NCI-H1930 (cell line): ENCODE results near the gene OR2T8.

ENCODE experiments used
- DNase-seq, 2 experiments: peaks; one replicate each; lab custom pipeline; 2025; lab: John Stamatoyannopoulos, UW

Gene OR2T8

GRCh38 chr1:247961791-247962190 is 41.7 kb downstream of the OR2T8 start:
- no peak for DNase-seq

GRCh38 chr1:247962911-247963588 is 43.0 kb downstream of the OR2T8 start:
- no peak for DNase-seq

GRCh38 chr1:247964933-247965332 is 44.9 kb downstream of the OR2T8 start, which contains the start of gene OR2AK2:
Gene OR2AK2, plus strand, starts transcription at chr1:247965233. Its CDS starts 144 bp downstream, at chr1:247965377.
- no peak for DNase-seq

GRCh38 chr1:247966532-247967204 is 46.6 kb downstream of the OR2T8 start:
- DNase-seq = no peak
